Stimulated activated CD8-positive, alpha-beta memory T cell treated with anti-CD3 and anti-CD28 coated beads, Interleukin-15, amount 100 ng/mL, for 1 hour (primary cell): ENCODE results near the gene BMP8A.

Source experiments
- DNase-seq: peaks from one replicate; pipeline ENCODE4 v3.0.0-alpha.2; 2020; ENCODE audit warnings: low read depth

The BMP8A gene

DNA sequence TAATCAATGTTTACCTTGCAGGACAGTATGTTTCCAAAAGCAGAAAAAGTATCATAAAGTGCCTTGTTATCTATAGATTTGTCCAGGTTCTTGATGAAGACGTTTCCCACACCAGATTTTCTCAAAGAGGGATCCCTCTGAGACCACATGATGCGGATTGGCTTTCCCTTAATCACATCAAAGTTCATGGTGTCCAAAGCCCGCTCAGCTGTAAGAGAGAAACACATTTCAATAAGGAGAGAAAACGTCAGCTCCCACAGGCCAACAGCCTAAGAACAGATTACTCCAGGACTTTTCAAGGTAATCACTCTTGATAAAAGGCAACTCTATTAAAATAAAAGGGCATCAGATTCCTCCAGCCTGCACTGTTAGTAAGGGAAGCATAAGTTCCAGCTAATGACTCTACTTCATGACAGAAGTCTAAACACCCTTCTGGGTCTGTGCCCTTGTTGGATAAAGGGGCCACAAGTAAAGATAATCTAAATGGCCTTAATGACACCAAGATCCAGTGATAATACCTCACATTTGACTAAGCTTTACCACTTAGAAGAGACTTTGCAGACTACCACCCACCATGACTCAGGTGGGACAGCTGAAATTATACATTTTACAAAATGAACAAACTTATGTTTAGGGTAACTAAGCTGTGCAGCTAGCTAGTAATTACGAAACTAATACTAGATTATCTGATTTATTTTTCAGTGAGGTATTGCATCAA is 81.1 kb downstream of the BMP8A start:
- DNase-seq = no peak

DNA sequence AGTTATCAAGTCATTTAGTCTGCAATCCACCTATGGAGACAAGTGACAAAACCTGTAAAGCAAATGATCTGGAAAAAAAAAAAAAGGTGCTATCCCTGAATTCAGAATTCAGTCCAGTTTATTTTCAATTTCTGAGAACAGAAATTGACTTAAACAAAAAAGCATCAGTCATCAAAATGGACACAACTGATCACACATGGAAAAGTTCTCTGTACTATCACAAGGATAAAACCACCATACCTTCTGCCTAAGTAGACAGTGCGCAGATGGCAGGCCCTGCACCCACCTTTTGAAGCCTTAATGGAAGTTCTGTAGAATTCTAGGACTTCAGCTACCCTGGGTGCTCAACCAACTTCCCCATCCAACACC is 81.6 kb downstream of the BMP8A start:
- DNase-seq = no peak

DNA sequence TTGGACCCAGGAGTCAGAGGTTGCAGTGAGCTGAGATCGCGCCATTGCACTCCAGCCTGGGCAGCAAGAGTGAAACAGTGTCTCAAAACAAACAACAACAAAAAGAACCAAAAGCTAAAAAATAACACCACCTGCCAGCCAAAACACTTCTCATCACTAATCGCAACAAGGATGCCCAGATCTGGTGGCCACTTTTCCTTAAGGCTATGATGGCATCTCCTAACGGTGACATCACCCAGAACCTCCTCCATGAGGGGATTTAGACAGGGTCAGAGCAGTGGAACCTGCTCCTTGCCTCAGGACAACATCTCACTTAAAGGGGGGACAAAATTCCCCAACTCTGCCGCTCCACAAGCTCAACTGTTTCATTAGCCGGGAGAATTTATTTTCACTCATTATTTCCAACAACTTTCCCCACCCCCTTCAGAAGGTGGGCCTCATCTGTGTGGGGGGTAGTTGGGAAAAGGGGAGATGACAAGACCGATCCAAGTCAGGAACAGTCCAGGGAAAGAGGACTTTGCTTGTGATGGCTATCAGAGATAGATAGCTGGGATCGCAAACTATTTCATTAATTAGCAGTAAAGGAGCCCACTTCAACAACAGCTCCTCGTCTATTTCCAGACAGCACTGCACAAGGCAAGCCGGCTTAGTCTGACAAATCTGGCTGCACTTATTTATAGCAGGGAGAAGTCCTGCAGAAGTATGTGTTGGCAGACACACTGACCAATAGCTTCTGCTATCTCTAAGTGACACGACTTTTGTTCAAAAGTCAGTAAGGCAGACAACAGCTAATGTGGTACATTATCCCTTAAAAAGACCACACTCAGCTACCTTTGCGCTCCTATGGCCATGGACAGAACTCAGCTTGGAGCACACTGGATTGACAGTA is 82.5 kb downstream of the BMP8A start:
- no peak for DNase-seq

DNA sequence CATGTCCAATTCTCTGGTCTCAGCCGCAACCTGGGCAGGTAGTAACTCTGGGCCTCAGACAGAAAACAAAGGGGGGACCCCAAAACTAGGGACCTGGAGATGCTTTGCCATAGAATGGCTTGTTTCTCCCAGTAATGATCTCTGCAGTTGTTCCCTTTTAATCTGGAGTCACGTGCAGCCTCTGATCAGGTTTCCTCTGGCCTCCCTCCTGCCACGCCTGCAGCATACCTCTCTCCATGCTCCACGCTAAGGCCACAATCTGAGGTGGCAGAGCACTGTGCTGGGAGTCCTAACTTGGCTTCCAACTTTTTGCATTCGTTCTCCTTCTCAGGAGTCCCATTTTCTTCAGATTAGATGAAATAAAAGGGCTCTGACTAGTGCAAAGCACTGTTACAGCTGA is 83.2 kb downstream of the BMP8A start:
- no peak for DNase-seq
